ENCODE data around the gene ATOH1. TPM values are rescaled to one million over a fixed set of nuclear protein-coding genes. Genes with fewer than 3 reads are reported as not detected.

The ATOH1 gene
- total RNA-seq, 1 donor from 2014 or later: not detected

- ChIA-PET POLR2A (no interaction called here), CTCF (no interaction called here)
- no peak for DNase-seq
- H3K36me3 Mint-ChIP-seq (ENCODE audit: low read depth): no peaks in the 10 kb centered on the region
- no peaks in the 10 kb centered on the region for H3K4me1 Mint-ChIP-seq
- intact Hi-C loops (cut with micrococcal nuclease): no loop called here
- no peak overlapping the region for H3K27ac Mint-ChIP-seq
- H3K27me3 Mint-ChIP-seq: peaks cover 44% of the 10 kb centered on the region
- TF ChIP-seq, protein P1, sequence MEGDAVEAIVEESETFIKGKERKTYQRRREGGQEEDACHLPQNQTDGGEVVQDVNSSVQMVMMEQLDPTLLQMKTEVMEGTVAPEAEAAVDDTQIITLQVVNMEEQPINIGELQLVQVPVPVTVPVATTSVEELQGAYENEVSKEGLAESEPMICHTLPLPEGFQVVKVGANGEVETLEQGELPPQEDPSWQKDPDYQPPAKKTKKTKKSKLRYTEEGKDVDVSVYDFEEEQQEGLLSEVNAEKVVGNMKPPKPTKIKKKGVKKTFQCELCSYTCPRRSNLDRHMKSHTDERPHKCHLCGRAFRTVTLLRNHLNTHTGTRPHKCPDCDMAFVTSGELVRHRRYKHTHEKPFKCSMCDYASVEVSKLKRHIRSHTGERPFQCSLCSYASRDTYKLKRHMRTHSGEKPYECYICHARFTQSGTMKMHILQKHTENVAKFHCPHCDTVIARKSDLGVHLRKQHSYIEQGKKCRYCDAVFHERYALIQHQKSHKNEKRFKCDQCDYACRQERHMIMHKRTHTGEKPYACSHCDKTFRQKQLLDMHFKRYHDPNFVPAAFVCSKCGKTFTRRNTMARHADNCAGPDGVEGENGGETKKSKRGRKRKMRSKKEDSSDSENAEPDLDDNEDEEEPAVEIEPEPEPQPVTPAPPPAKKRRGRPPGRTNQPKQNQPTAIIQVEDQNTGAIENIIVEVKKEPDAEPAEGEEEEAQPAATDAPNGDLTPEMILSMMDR (IDR thresholded peaks at IDR 0.05): no peak
- no peak for ATAC-seq (ENCODE audit: low read depth)
- H3K4me3 Mint-ChIP-seq: no peak overlapping the region
- H3K9me3 Mint-ChIP-seq: no peaks in the 10 kb centered on the region
These were observed 5.9 kb downstream of the ATOH1 start for GRCh38 chr4:93834249-93835066.

- H3K4me3 Mint-ChIP-seq: no peak overlapping the region
- H3K9me3 Mint-ChIP-seq: no peaks in the 10 kb centered on the region
- TF ChIP-seq, protein P1 (IDR thresholded peaks at IDR 0.05): no peak
- ATAC-seq (ENCODE audit: low read depth) (no peak), DNase-seq (no peak)
- no peaks in the 10 kb centered on the region for H3K36me3 Mint-ChIP-seq (ENCODE audit: low read depth)
- peaks cover 34% of the 10 kb centered on the region for H3K27me3 Mint-ChIP-seq
- CTCF ChIA-PET: no interaction called here
- no peaks in the 10 kb centered on the region for H3K4me1 Mint-ChIP-seq
- intact Hi-C loops (cut with micrococcal nuclease): no loop called here
- POLR2A ChIA-PET: no interaction called here
- no peak overlapping the region for H3K27ac Mint-ChIP-seq
These were observed 7.4 kb downstream of the ATOH1 start for GRCh38 chr4:93835929-93836328.

GRCh38 chr4:93839704-93840103, 11.2 kb downstream of the ATOH1 start:
- Mint-ChIP-seq H3K27ac (no peak overlapping the region), H3K4me1 (no peaks in the 10 kb centered on the region), H3K9me3 (no peaks in the 10 kb centered on the region), H3K27me3 (peaks cover 7% of the 10 kb centered on the region), H3K4me3 (no peak overlapping the region), H3K36me3 (ENCODE audit: low read depth) (no peaks in the 10 kb centered on the region)
- intact Hi-C loops (cut with micrococcal nuclease): no loop called here
- TF ChIP-seq, protein P1 (IDR thresholded peaks at IDR 0.05): no peak
- ATAC-seq (ENCODE audit: low read depth) (no peak), DNase-seq (no peak)
- CTCF ChIA-PET: no interaction called here
- POLR2A ChIA-PET: no interaction called here

- POLR2A ChIA-PET: no interaction called here
- ATAC-seq (ENCODE audit: low read depth) (no peak), DNase-seq (no peak)
- Mint-ChIP-seq H3K27me3 (peaks cover 2% of the 10 kb centered on the region), H3K9me3 (no peaks in the 10 kb centered on the region), H3K4me1 (no peaks in the 10 kb centered on the region), H3K4me3 (no peak overlapping the region), H3K36me3 (ENCODE audit: low read depth) (no peaks in the 10 kb centered on the region), H3K27ac (no peak overlapping the region)
- CTCF ChIA-PET: no interaction called here
- intact Hi-C loops (cut with micrococcal nuclease): no loop called here
- TF ChIP-seq, protein P1 (IDR thresholded peaks at IDR 0.05): no peak
These were observed 13.3 kb downstream of the ATOH1 start for GRCh38 chr4:93841803-93842345.

DNA sequence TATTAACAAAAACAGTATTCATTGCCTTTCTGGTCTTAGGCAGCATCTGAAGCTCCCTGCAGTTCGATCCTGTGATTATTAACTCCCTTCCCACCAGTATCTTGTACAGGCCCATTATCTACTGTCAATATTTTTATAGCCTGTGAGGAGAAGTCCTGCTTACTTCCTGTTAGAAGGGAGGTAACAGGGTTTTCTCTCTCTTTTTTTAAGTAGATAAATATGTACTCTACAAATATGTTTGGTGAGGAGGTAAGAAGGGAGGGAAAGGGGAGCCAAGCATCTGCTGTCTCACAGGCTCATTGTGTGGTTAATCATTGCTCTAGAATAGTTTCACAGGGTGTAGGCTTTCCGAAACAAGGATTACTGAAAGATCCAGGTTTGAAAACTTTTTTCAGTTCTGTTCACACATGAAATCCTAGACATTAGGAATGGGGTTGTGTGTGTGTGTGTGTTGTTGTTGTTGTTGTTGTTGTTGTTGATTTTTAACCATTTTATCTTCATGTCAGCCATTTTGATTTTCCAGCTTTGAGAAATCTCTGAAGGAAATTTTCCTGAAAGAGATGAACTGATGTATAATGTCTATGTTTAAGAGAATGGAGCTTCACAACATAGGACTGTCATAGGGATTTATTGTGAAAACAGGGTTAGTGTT, 14.2 kb downstream of the ATOH1 start:
- CTCF ChIA-PET: no interaction called here
- Mint-ChIP-seq H3K9me3 (no peaks in the 10 kb centered on the region), H3K4me1 (no peaks in the 10 kb centered on the region), H3K4me3 (no peak overlapping the region), H3K27ac (no peak overlapping the region), H3K36me3 (ENCODE audit: low read depth) (no peaks in the 10 kb centered on the region), H3K27me3 (peaks cover 2% of the 10 kb centered on the region)
- no peak for ATAC-seq (ENCODE audit: low read depth)
- TF ChIP-seq, protein P1 (IDR thresholded peaks at IDR 0.05): no peak
- intact Hi-C loops (cut with micrococcal nuclease): no loop called here
- no peak for DNase-seq
- POLR2A ChIA-PET: no interaction called here

Data from activated B cell treated with CpG ODN at 0.5 μM for 24 hours (primary cell).